Ovary (tissue), 3 donors: ENCODE results near the gene PIK3R6.

ENCODE experiments used
- EP300 ChIP-seq: sonication (generic); formaldehyde crosslinking; IDR thresholded peaks from one replicate; pipeline ENCODE4 v1.6.1; 2017; ENCODE audit warnings: antibody characterized with exemption
- POLR2A ChIP-seq: fragments of 450-650 bp; IDR thresholded peaks from one replicate; pipeline ENCODE4 v1.6.1; 2017; ENCODE audit warnings: antibody characterized with exemption, mild to moderate bottlenecking, moderate library complexity
- TF ChIP-seq, protein P1 (sequence below), 3 donors: fragments of 450-650 bp in 2 of 3; fragments of 200-600 bp in 1 of 3; IDR thresholded peaks; one replicate each; pipeline versions ENCODE4 v1.5.1 to v1.8.0; 2016 to 2022; ENCODE audit warnings: antibody characterized with exemption in 3 of 3, mild to moderate bottlenecking in 1 of 3
- donor health status: DM: no; HTN: no; CAD: no.

DNA sequence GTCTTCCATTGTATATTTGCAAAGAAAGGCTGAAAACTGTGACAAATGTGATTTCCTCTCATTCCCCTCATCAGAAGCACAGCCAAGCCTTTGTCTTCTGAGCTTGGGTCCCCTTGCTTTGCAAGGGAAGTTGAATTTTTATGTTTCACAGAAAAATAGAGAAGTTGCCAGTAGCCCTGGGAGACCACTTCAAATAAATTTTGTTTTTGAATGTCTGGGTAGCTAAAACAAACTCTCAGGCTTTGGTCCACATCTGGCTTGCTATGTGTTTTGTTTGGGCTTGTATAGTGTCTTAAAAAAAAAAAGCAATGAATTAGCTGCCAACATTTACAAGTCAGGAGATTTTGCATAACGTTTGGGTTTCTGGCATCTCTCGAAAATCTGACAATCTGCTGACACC is 24.1 kb downstream of the PIK3R6 start:
- TF ChIP-seq, protein P1, sequence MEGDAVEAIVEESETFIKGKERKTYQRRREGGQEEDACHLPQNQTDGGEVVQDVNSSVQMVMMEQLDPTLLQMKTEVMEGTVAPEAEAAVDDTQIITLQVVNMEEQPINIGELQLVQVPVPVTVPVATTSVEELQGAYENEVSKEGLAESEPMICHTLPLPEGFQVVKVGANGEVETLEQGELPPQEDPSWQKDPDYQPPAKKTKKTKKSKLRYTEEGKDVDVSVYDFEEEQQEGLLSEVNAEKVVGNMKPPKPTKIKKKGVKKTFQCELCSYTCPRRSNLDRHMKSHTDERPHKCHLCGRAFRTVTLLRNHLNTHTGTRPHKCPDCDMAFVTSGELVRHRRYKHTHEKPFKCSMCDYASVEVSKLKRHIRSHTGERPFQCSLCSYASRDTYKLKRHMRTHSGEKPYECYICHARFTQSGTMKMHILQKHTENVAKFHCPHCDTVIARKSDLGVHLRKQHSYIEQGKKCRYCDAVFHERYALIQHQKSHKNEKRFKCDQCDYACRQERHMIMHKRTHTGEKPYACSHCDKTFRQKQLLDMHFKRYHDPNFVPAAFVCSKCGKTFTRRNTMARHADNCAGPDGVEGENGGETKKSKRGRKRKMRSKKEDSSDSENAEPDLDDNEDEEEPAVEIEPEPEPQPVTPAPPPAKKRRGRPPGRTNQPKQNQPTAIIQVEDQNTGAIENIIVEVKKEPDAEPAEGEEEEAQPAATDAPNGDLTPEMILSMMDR (IDR thresholded peaks at IDR 0.05): no peak
- TF ChIP-seq POLR2A: no peak
- TF ChIP-seq EP300: no peak
